T-helper 1 cell treated with Interleukin-12 subunit alpha and Interleukin-12 subunit beta and Interleukin-4 antibody, amounts not matched to agents 30 μg/mL and 1 μg/mL, for 36 hours (primary cell): ENCODE data around the gene POU2F2.
A peak's percentile ranks its signal among the peaks of the same experiment; 100 is the strongest.

Source experiments
- H3K27ac Mint-ChIP-seq: one replicate; pipeline ENCODE4 v1.8.0; 2021; ENCODE audit warnings: mild to moderate bottlenecking, mixed read lengths
- H3K27me3 Mint-ChIP-seq: one replicate; pipeline ENCODE4 v1.8.0; 2021; ENCODE audit warnings: low read depth, mixed read lengths
- H3K36me3 Mint-ChIP-seq: one replicate; pipeline ENCODE4 v1.8.0; 2021; ENCODE audit warnings: low read depth, mixed read lengths
- H3K4me1 Mint-ChIP-seq: one replicate; pipeline ENCODE4 v1.8.0; 2021; ENCODE audit warnings: low read depth, mixed read lengths
- H3K4me3 Mint-ChIP-seq: one replicate; pipeline ENCODE4 v1.8.0; 2021; ENCODE audit warnings: mild to moderate bottlenecking, moderate library complexity, mixed read lengths
- H3K9me3 Mint-ChIP-seq: one replicate; pipeline ENCODE4 v1.8.0; 2021; ENCODE audit warnings: mixed read lengths

POU2F2 gene

DNA sequence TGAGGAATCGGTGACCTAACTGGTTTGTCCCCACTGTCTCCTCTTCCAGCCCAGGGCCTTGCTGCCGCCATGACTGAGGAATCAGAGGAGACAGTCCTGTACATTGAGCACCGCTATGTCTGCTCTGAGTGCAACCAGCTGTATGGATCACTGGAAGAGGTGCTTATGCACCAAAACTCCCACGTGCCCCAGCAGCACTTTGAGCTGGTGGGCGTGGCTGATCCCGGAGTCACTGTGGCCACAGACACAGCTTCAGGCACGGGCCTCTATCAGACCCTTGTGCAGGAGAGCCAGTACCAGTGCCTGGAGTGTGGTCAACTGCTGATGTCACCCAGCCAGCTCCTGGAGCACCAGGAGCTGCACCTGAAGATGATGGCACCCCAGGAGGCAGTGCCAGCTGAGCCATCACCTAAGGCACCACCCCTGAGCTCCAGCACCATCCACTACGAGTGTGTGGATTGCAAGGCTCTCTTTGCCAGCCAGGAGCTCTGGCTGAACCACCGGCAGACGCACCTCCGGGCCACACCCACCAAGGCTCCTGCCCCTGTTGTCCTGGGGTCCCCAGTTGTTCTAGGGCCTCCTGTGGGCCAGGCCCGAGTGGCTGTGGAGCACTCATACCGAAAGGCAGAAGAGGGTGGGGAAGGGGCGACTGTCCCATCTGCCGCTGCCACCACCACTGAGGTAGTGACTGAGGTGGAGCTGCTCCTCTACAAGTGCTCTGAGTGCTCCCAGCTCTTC lies 53.5 kb downstream of the POU2F2 start:
- H3K27ac Mint-ChIP-seq: no peak overlapping the region
- peaks cover 21% of the 10 kb centered on the region for H3K36me3 Mint-ChIP-seq
- peaks cover 42% of the 10 kb centered on the region for H3K4me1 Mint-ChIP-seq
- peak overlapping the region; percentile 94 for H3K4me3 Mint-ChIP-seq
- no peaks in the 10 kb centered on the region for H3K9me3 Mint-ChIP-seq
- no peaks in the 10 kb centered on the region for H3K27me3 Mint-ChIP-seq

GRCh38 chr19:42078058-42078457 lies 54.2 kb downstream of the POU2F2 start:
- no peaks in the 10 kb centered on the region for H3K9me3 Mint-ChIP-seq
- peak overlapping the region; percentile 71 for H3K27ac Mint-ChIP-seq
- H3K4me1 Mint-ChIP-seq: peaks cover 42% of the 10 kb centered on the region
- peak overlapping the region; percentile 94 for H3K4me3 Mint-ChIP-seq
- H3K36me3 Mint-ChIP-seq: peaks cover 21% of the 10 kb centered on the region
- H3K27me3 Mint-ChIP-seq: no peaks in the 10 kb centered on the region

DNA sequence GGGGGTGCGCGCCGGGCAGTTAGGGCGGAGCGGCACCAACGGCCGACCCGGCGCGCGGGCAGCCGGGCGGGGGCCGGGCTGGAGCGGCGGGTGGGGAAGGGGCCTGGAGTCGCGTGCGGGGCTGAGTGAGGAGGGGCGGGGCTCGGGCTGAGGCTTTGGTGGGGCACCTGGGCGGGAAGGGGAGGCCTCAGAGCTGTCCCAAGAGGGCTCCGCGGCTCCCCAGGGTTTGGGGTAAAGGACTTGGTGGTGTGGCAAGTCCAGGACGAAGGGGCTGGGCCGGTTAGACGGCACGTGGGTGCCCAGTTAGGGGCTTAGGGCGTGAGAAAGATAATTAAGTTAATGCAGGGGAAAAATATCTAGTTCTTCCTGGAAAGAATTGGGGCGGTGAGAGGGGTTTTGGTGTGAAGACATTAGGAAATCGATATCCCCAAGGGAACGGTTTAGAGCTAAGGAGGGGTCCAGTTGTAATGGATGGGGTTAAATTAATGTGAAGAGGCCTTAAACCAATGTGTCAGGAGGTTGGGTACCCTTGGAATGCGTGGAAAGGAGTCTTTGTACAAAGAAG lies 55.8 kb downstream of the POU2F2 start:
- no peaks in the 10 kb centered on the region for H3K27me3 Mint-ChIP-seq
- peak overlapping the region; percentile 88 for H3K27ac Mint-ChIP-seq
- peaks cover 39% of the 10 kb centered on the region for H3K4me1 Mint-ChIP-seq
- no peaks in the 10 kb centered on the region for H3K9me3 Mint-ChIP-seq
- H3K36me3 Mint-ChIP-seq: peaks cover 17% of the 10 kb centered on the region
- H3K4me3 Mint-ChIP-seq: peak overlapping the region; percentile 94

GRCh38 chr19:42075616-42076379 lies 56.4 kb downstream of the POU2F2 start, which contains the start of gene ZNF574:
ZNF574 (plus strand) TSS chr19:42076166; CDS start chr19:42078607, 2,441 bp downstream.
- peak within 1 kb of the TSS; percentile 100 for H3K27ac Mint-ChIP-seq

GRCh38 chr19:42075364-42075615 lies 57.0 kb downstream of the POU2F2 start:
- Mint-ChIP-seq H3K9me3 (no peaks in the 10 kb centered on the region), H3K4me3 (peak overlapping the region; percentile 97), H3K36me3 (peaks cover 12% of the 10 kb centered on the region), H3K27me3 (peaks cover 7% of the 10 kb centered on the region), H3K27ac (peak overlapping the region; percentile 100), H3K4me1 (peaks cover 40% of the 10 kb centered on the region)

More at GRCh38 chr19:42075616-42076379, 56.4 kb downstream of the POU2F2 start, which contains the start of gene ZNF574:
- Mint-ChIP-seq H3K9me3 (no peaks in the 10 kb centered on the region), H3K4me1 (peaks cover 37% of the 10 kb centered on the region), H3K4me3 (peak within 1 kb of the TSS; percentile 97), H3K27me3 (peaks cover 2% of the 10 kb centered on the region), H3K36me3 (peaks cover 12% of the 10 kb centered on the region)

- Mint-ChIP-seq H3K27ac (peak overlapping the region; percentile 100), H3K27me3 (peaks cover 7% of the 10 kb centered on the region), H3K36me3 (peaks cover 12% of the 10 kb centered on the region), H3K4me1 (peaks cover 40% of the 10 kb centered on the region), H3K4me3 (peak overlapping the region; percentile 97), H3K9me3 (no peaks in the 10 kb centered on the region)
These were observed 57.5 kb downstream of the POU2F2 start for GRCh38 chr19:42074513-42075363.

DNA sequence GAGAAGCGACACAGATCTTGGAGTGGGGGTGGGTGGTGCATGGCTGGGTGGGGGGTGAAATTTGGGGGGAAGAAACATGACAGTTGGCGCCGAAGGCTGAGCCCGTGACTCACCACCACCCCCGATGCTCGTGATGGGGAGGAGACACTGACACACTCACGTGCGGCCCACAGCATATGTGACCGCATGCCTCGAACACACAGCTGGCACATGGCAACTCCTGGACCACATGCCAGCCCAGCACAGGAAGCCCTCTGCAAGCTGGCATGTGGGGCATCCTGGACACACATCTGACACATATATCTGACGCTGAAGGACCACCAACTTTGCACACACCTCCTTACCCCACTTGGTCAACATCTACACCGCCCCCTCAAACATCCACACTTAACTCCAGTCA lies 61.0 kb downstream of the POU2F2 start:
- Mint-ChIP-seq H3K4me1 (peaks cover 15% of the 10 kb centered on the region), H3K27me3 (peaks cover 7% of the 10 kb centered on the region), H3K4me3 (no peak overlapping the region), H3K27ac (no peak overlapping the region), H3K36me3 (peaks cover 3% of the 10 kb centered on the region), H3K9me3 (no peaks in the 10 kb centered on the region)

DNA sequence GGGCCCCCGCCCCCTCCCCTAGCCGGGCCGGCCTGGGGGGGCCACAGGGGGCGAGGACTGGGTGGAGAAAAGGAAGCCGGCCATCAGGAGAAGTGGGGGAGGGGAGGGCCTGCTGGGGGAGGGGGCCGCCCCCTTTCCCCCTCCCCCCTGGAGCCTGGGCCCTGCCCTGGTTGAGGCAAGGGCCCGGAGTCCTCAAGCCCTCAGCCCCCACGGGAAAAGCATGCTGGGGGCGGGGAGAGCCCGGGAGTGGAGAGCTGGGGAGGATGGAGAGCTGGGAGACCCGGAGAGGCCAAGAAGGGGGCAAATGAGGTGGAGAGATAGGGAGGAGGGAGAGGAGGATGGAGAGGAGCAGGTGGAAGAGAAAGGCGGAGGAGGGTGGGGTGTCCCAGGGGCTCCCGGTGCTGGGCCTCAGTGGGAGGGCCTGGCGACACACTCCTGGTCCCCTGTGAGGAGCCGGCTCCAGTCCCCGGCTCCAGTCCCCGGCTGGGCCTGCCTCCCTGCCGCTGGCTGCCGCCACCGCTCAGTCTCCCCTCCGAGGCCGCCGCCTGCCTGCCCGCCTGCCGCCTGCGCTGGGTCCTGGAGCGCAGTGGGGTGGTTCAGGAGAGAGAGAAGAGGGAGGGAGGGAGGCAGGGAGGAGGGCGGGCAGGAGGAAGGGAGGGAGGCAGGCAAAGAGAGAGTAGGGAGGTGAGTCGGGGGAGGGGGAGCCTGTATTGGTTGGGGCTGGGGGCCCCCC lies 62.5 kb downstream of the POU2F2 start, which contains the start of gene GRIK5:
TSS of gene GRIK5 (minus strand) at position 588 of the 733 bp plus-strand sequence. CDS start 4,436 bp downstream, outside the sequence.
- Mint-ChIP-seq H3K27ac (peak within 1 kb of the TSS; percentile 32), H3K4me3 (no peak within 1 kb of the TSS), H3K27me3 (peaks cover 7% of the 10 kb centered on the region), H3K9me3 (no peaks in the 10 kb centered on the region), H3K4me1 (peaks cover 7% of the 10 kb centered on the region), H3K36me3 (no peaks in the 10 kb centered on the region)

- no peak overlapping the region for H3K4me3 Mint-ChIP-seq
- no peaks in the 10 kb centered on the region for H3K9me3 Mint-ChIP-seq
- H3K4me1 Mint-ChIP-seq: peaks cover 4% of the 10 kb centered on the region
- peaks cover 7% of the 10 kb centered on the region for H3K27me3 Mint-ChIP-seq
- H3K36me3 Mint-ChIP-seq: no peaks in the 10 kb centered on the region
- no peak overlapping the region for H3K27ac Mint-ChIP-seq
These were observed 63.3 kb downstream of the POU2F2 start for GRCh38 chr19:42068756-42069571.

DNA sequence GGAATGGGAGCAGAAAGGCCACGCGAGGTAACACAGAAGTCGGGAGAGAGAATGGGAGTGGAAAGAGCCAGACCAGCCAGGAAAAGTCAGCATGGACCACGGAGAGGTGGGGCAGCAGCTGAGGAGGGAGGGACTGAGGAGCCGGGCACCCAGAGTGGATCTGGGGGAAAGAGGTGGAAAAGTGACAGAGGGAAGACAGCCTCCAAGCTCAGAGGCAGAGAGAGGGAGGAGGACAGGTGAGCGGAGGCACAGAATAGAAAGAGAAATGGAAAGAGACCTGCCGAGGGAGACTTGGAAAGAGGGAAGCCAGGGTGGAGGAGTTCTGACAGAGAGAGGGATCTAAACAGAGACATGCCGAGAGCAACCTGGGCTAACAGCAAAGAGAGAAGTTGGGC lies 63.9 kb downstream of the POU2F2 start:
- Mint-ChIP-seq H3K27ac (no peak overlapping the region), H3K27me3 (peaks cover 7% of the 10 kb centered on the region), H3K4me3 (no peak overlapping the region), H3K36me3 (no peaks in the 10 kb centered on the region), H3K4me1 (peaks cover 4% of the 10 kb centered on the region), H3K9me3 (no peaks in the 10 kb centered on the region)

GRCh38 chr19:42067315-42067888 lies 64.8 kb downstream of the POU2F2 start:
- H3K4me1 Mint-ChIP-seq: peaks cover 4% of the 10 kb centered on the region
- H3K27ac Mint-ChIP-seq: no peak overlapping the region
- H3K4me3 Mint-ChIP-seq: no peak overlapping the region
- no peaks in the 10 kb centered on the region for H3K9me3 Mint-ChIP-seq
- H3K36me3 Mint-ChIP-seq: no peaks in the 10 kb centered on the region
- peaks cover 7% of the 10 kb centered on the region for H3K27me3 Mint-ChIP-seq

DNA sequence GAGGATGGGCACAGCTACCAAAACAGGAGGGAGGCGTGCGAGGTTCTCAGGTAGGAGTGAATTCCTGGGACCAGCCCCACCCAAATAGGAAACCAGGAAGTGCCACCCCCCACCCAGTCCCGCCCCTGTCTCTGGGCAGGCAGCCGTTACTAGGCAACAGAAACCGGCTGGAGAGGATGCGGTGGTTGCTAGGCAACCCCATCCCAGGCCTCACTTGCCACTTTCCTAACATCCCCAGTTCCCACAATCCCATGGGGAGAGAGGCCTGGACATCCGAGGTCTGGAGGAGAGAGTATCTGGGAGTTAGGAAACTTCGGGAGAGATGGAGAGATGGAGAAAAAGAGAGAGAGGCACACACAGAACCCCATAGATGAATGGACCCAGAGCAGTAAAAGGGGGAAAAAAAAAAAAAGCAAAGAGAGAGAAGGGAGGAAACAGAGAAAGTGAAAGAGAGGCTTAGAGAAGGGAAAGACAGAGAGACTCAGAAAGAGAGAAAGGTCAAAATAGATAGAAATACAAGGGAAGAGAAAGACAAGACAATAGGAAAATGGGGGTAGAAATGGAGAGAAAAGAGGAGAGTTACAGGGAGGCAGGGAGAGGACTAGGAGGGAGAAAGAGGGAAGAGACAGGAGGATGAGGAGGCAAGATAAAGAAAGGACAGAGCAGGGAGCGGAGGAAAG lies 66.0 kb downstream of the POU2F2 start:
- Mint-ChIP-seq H3K4me1 (peaks cover 4% of the 10 kb centered on the region), H3K4me3 (no peak overlapping the region), H3K27ac (no peak overlapping the region), H3K36me3 (no peaks in the 10 kb centered on the region), H3K27me3 (peaks cover 7% of the 10 kb centered on the region), H3K9me3 (no peaks in the 10 kb centered on the region)
